HG03439 (cell line): Measurements from ENCODE around the gene XKRX.
A peak's percentile ranks its signal among the peaks of the same experiment; 100 is the strongest.

ENCODE experiments used
- ATAC-seq: cut with Tn5 transposase; IDR thresholded peaks from one replicate; pipeline ENCODE4 v1.9.1; 2021; ENCODE audit warnings: mild to moderate bottlenecking, moderate library complexity; ENCODE audit not compliant: unreplicated experiment

The XKRX gene

DNA sequence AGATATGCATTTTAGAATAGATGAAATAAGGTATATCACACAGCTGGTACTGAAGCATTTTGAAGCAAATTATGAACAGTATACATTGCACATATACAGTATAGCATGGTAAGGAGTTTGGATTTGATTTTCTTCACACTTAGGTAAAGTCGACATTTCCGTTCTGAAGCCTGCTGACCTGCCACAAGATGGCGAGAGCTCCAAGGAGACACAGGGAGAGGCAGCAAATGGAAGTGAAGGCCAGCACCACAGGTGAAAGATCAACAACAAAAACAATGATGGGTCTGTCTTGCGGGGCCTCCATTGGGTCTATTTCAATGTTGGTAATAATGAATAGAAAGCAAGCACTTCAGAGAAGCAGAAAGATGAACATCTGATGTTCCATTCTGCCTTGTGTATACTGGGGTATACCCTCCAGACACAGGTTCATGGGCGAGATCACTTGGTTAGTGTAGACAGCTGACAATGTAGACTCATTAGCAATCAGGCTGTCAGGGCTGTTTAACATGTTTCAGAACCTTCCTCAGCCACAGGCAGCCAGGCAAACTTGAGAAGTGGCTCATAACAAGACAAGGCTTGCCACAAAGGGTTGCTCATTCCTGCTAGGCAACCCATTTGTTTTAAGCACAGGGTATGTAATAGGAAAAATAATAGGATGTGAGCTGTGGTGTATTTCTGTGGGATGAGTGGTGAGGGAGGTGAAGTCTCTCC is 33.2 kb downstream of the XKRX start:
- peak; percentile 69 for ATAC-seq

DNA sequence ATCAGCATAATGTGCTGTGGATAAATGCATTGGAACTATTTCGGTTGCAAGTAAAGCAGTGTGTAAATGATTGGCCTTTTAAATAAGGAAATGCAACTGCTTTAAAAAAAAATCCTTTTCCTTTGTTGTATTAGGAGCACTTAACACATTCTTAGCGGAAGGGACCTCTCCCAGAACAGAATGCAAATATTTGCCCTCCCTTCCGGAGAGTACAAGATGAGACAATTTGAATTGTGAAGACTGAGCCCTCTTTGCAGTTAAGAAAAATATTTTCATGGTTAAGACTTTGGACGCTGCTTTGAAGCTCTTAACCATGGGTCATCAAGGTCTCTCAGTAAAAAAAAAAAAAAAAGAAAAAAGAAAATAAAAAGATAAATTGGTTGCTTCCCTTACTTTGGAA is 45.1 kb downstream of the XKRX start:
- ATAC-seq, result no peak

DNA sequence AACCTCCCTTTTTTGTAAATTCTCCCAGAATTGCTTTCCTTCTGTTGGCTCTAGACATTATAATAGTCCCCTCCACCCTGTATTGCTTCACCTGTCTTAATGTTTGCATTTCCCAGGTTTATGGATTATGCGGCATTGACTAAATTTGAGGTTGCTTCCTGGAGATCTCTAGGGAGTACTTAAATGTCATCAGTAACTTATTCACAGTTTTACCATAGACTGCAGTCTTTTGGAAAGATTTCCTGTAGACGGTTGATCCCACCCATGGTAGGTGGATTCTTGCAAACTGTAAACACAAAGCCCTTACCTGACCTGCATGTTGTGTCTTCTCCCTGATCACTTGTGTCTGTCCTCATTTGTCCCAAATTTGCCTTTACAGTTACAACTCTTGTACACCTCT is 48.3 kb downstream of the XKRX start:
- ATAC-seq, result no peak

DNA sequence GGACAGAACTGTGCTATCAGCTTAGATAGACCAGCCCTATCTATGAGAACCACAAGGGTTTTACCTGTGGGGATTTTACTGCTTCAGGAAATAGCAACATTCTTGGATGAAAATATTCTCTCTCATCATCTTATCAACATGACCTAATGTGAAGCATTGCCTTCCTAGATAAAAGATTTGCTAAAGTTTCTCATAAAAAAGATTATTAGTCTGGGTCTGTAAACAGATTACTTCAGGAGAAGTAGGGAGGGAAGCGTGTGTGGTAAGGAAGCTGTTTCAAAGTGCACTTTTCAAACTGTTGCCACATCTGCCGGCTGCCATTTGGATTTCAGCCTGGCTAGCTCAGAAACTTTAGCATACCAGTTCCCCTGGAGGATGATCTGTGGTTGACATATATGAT is 54.4 kb downstream of the XKRX start, which contains the start of gene NOX1:
NOX1 (minus strand) TSS at position 35 of the 400 bp plus-strand sequence. CDS start 220 bp downstream, outside the sequence.
- ATAC-seq, result no peak

DNA sequence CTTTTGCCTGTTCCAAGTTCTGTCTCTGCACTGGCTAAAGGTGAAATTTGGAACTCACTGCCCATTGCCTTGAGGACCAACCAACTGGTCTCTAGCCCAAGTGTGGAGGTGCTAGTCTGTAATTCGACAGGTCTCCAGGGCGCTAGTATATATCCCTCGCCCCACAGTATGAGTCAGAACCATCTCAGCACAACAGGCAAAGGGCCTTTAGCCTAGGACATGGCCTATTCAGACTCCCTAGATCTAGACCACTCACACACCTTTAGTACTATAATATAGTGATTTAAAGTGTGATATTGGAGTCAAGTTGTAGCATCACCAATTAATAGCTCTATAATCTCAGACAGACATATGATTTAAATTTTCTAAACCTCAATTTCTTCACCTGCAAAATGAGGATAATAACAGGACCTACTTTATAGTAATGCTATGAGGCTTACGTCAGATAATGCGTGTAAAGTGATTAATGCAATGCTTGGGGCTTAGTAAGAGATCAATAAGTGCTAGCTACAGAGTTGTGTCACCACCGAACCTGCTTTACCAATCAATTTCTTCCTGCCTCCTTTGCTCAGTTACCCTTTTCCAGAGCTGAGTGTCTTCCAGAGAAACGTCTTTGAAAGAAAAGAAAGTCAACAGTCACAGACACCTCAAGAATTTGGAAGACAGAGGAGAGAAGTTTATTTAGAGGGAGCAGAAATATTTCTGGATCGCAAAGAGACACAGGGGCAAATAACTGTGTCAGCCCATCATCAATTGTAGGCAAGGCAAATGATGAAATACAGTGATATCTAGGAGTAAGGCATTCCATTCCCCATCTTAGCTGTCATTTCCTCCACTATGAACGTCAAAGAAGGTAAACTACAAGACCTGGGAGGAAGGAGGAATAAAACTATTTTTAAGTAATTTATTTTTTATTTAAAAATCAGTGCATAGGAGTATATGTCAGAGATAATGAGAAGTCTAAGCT is 56.8 kb downstream of the XKRX start:
- ATAC-seq, result no peak

DNA sequence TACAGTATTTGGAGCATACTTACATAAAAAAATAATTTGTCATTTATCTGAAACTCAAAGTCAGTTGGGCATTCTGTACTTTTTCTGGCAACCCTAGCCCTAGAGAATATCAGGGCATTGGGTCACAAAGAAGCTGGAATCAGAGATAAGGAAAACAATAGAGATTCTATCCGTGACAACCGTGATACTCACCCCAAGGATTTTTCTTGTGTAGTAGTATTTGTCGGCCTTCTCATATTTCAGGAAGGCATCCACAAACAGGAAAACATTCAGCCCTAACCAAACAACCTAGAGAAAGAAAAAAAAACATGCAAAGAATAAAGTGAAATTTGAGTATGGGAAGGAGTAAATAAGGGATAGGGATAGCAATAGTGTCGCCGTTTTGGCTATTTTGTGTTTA is 58.2 kb downstream of the XKRX start:
- no peak for ATAC-seq

DNA sequence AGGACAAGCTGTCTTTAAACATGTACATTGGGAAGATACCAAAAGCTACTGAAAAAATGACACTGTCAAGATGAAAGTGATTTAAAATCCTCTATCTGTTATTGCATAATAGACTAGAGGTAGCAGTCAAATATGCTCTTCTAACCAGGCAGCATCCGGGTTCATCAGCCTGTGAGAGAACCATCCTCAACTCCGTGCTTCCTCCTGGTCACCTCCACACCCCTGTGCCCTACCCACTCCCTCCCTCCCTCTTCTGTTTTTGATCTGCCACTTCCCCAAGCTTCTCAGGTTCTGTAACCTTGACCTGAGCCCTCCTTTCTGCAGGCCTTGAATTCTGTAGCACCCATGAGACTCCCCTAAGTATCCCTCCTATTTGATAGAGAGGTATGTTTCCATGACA is 60.4 kb downstream of the XKRX start:
- ATAC-seq, result no peak

DNA sequence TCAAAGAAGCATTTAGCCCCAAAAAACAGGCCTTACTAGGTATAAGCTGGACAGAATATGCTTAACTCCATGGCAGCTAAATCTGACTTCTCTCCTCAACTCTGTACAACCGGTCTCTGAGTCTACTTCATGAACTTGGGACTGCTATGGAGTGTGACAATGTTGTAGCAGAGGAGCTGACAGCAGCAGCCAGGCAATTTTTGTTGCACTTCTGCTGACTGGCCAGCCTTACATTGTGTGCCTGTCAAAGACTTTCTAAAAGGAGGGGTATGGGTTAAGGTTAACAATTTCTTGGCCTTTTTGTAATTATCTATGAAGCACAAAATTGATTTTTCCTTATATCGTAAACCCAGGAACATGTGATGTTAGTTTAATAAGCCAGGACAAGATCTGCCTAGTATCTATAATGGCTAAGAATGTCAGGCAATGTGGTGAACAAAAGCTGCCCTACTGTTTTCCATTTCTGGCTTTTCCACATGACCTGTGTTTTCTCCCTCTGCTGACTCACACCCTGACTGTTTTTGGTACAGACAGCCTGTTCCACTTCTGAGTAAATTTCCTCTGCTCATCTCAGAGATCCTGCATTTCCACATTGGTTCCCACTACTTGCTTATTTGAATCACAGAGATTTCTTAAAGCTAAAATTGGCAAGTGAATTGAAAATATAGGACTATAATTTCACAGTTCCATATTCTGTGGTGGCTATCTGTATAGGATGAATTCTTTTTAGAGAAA is 63.9 kb downstream of the XKRX start:
- ATAC-seq, result no peak
